Right renal cortex interstitium (tissue), 3 donors: ENCODE data around the gene NMNAT3. TPM values are rescaled to one million over a fixed set of nuclear protein-coding genes. Genes with fewer than 3 reads are reported as not detected.

Experiments used
- DNase-seq, 3 donors: peaks; one replicate each; pipeline ENCODE4 v3.0.0-alpha.2; 2013; ENCODE audit warnings: low read depth in 3 of 3, low spot score in 2 of 3
- polyA plus RNA-seq, 3 donors: library from polyadenylated mRNA; unstranded; fragments of 120-200 nt; gene quantifications; one replicate each; pipeline ENCODE4 v1.2.1, GENCODE V29; 2013; ENCODE audit not compliant: insufficient read length in 3 of 3

NMNAT3 gene
- polyA plus RNA-seq, 3 donors: 9.7 to 10.6 (median 9.9) TPM

DNA sequence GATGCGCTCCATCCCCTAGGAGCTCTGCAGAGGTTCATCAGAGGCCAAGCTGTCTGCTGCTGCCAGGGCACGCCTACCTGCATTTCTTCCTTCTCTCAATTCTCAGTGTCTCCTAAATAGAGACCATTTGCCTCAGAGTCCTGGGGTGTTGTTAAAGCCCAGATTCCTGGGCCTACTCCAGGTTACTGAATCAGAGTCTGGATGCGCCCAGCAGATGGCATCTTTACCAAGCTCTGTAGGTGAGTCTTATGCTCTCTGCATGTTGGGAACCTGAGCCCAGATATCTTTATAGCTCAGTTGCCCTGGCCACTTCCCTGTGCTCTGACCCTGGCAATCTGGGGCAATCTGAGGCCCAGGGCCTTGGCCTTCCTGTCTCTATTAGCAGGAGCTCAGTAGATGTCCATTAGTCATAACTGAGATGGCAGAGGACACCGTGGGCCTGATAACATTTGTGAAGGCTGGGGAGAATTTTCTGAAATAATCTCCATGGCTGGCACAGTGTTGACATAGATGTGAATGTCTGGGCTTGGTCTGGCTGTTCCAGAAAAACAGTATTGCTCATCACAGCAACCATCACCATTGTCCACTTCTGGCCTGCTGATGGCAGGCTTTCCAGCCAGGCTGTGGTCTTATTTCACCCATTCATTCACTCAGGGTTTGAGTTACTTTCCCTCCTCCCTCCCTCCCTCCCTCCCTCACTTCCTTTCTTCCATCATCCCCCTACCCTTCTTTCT lies 125.0 kb downstream of the NMNAT3 start:
- no peak for DNase-seq

DNA sequence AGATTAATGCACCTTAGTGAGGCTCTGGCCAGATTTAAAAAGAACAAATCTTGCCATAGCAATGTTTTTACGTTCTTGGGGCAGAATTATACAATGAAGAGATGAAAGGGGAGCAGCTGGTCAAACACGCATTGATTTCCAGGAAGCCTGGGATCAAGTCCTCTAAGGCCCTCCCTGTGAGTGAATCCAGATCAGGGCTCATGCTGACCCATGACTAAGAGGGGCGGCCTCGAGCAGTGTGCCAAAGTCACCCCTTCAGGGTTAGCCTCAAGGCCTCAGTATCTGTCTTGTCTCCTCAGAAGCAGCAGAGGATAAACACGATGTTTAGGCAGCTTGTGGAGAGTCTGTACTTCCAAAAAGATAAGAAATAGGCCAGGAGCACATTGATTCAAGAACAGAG lies 129.0 kb downstream of the NMNAT3 start:
- DNase-seq: no peak

DNA sequence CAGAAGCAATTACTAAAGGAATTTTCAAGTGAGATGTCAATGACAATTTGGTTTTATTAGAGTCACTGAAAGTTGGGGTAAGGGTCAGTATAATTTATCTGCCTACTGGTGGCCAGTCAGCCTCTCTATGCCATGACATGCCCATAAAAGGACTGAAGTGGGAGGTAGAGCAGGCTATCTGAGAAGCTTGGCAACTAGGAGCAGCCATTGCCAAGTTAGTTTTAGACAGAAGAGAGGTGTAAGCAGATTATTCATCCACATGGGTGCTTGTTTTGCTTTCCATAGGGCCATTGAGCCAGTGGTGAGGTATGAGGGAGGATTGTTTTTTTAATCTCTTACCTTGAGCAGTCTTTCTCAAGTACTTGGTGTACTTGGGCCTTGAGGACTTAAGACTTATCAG lies 130.1 kb downstream of the NMNAT3 start:
- DNase-seq: no peak

DNA sequence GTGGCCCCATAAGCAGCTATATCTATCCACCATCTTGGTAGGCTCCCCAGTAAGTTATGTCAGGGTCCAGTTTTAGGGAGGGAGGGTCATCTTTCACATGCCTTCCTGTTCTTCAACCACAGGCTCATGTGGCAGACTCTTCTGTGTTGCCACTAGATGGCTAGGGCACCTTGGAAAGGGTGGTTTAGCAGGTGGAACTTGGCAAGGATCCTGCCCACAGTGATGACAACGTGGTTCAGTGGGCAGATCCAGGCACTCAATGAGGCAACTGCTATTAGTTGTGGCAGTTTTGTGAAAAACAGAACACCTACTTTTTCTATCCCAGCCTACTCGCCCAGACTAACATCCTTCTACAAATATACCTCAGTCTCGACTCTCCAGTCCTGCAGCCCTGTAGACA lies 131.0 kb downstream of the NMNAT3 start:
- DNase-seq: no peak

DNA sequence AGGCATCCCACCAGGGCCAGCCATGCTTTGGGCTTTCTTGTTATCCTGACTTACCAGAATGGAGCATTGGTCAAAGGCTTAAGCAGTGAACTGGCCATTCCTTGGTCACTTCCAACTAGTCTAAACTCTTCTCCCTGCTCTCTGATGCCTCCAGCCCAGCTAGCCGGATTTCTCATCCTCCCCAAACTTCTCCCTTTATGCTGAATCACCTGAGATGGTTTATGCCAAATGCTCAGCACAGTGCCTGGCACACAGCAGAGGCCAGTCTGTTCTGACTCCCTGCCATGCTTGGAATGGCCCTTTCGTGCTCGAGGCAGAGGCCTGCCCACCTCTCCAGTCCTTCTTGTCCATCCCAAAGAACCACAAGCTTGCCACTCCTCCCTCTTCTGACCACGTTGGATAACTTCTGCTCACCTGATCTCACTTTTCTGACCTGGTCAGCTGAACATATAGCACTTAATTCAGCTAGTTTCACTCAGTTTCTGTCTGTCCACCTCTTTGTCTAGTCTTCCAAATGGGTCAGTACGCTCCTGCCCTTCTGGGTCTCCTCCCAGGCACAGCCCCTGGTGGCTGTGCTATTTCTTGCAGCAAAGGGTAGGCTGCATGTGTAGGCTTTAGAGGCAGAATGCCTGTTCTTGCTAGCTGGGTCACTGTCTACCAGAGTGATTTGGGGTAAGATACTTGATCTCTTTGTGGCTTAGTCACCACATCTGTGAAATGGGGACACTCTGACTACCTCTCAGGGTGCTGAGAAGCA lies 136.1 kb downstream of the NMNAT3 start:
- DNase-seq: no peak

DNA sequence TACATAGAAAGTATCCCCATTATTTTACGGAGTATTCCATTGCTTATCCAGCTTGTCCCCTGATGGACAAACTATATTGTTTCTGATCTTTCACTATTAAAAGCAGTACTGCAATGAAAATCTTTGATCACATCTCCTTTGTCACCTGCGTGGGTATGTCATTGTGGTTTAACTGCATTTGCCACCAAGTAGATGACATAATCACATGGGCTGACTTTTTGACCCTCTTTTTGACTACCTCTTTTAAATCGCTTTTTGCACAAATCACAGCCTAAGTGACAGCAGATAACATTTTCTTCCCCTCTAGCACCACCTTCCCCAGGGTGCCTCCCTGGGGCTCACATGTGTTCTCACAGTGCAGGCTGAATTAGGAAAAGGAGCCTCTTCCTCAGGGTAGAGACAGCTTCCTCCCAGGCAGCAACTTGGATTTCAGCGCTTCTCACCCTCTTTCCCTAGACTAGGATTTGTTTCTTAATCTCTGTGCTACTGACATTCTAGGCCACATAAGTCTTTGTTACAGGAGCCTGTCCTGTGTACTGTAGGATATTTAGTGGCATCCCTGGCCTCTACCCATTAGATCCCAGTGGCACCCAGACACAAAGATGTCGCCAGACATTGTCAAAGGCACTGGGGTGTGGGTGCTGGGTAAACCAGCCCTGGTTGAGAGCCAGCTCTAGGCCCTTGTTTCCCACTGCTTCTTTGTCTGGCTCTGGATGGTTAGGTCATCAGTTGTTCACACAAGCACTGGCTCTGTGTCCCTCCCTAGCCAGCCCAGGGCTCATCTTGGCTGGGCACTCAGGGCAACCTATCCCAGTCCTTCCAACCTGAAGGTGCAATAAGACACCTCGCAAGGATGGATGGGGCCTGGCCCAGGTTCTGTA lies 136.9 kb downstream of the NMNAT3 start:
- no peak for DNase-seq

DNA sequence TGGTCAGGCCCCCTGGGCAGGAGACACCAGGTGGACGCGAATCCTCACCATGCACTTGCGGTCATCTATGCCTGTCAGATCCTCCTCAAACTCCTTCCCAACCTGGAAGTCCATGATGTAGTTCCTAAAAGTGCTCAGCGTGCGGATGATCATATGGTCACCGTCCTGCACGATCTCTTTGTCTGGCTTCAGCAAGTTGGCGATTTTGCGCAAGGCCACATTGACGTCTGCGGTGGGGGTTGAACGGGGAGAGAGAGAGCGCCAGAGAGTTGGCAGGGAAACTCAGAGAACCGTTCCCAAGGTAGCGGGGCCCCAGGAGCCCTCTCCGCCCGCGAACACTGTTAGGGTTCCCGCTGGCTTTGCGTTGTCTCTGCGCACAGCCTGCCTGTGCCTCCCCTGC lies 139.0 kb downstream of the NMNAT3 start:
- no peak for DNase-seq

DNA sequence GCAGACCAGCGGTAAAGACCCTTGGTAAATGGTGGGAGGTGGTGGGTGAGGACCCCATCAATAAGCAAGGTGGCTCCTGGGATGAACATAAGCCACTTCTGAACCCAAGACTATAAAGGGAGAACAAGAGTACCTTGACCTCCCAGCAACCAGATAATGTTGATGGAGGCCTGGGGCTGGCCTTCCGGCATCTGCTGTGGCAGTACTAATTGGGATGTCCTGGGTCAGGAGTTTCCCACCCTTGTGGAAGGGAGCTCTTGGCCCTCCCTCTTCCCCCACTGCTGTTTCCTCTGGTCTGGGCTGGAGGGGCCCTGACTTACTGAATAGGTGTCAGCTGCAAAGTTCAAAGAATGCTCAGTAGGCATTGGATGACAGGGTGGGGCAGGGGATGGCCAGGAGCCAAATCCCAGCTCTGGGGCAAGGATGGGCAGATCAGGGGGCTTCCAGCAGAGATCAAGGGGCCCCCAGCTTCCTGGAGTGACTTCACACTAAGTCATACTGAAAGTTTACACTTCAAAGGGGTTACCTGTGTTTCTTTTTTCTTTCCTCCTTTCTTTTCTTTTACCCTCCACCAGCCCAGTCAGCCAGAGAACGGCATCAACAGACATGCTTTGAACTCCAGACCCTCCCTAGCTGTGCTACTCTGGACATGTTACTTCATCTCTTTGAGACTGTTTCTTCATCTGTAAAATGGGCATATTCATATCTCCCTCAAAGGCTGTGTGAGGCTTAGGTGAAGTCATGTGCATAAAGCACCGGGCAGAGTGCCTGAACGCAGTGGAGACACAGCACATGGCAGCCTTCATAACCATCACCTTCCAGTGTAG lies 139.8 kb downstream of the NMNAT3 start:
- no peak for DNase-seq

DNA sequence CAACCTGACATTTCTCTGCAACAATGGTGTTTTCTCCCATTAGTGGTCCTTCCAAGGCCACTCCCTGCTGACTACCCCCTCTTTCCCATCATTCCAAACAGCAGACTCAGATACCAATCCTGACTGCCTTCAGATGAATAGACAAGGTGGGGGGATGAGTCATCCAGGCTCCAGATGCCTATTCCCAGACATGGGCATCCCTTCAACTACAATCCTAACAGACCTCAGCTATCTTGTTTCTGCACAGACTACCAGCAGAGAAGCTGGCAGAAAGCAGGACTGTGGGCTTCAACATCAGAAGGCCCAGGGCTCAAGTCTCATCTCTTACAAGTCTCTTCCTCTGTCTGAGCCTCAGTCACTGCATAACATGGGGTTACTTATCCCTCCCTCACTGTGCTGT lies 140.4 kb downstream of the NMNAT3 start:
- no peak for DNase-seq

DNA sequence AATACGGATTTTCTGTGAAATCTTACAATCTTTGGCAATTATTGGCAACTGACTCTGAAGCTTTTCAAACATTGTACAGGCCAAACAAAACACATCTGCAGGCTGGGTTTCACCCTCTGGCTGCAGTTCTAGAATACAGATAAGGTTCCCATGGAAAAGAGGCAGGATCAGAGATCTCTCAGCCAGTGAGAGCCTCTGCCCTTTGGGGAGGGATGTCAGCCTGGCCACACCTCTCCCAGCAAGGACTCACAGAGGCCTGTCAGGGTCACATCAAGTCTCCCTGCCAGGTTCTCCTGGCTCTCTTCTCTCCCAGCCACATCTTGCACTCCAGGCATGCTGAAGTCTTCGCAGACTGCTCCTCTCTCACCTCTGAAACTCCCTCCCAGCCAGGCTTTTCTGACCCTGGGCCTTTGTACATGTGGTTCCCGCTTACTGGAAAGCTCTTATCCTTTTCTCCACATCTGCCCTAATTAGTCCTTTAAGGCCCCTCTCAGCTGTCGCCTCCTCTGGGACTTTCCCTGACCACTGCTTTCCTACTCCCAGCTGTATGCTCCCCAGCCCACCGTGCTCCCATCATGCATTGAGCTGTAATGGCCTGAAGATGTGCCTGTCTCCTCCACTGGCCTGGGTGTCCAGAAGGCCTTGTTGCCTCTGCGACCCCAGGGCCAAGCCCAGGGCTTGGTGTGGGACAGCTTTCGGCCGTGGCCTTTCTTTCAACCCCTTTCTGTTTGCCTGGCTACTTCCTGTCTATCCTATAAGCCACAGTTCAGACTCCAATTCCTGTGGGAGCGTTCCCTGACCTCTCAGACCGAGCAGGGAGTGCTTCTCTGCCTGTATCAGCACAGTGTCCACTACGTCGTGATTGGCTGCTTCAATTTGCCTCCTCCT lies 142.5 kb downstream of the NMNAT3 start:
- no peak for DNase-seq

DNA sequence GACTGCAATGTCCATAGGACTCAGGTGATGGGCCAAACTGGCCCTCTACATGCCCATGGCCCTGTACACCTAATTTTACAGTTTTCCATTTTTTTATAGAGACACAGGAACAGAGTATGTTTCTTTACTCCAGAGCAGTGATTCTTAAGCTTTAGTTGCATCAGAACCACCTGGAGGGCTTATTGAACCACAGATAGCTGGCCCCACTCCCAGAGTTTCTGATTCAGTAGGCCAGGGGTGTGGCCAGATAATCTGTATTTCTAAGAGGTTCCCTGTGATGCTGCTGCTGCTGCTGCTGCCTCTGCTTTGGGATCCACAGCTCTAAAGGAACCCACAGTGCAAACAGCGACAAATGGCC lies 143.3 kb downstream of the NMNAT3 start:
- DNase-seq: no peak

DNA sequence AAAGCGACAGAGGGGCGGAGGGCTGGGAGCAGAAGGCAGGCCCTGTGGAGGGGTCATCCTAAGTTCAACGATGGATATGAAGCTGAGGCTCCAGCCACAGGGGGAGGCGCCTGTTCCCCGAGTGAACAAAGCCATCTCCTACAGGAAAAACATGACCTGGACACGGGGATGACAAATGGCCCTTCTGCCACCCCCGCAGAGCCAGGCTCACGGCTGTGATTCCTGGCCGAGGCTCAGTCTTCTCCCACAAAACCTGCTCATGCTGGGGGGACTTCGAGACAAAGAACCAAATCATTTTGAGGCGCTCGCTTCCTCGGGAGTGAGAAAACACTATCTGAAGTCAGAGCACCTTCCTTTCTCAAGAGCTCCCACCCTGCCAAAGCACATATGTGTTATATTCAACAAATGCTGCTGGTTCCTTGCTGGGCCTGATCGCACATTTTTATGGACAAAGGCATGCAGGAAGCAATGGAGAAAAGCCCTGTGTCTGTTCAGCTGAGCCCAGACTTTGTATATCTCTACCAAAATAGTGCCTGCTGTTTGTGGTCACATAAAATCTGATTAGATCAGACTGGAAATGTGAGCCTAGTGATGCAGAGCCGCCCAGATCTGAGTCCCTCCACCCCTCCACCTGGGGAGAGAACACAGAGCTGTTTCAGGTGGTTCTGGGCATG lies 143.9 kb downstream of the NMNAT3 start:
- no peak for DNase-seq

DNA sequence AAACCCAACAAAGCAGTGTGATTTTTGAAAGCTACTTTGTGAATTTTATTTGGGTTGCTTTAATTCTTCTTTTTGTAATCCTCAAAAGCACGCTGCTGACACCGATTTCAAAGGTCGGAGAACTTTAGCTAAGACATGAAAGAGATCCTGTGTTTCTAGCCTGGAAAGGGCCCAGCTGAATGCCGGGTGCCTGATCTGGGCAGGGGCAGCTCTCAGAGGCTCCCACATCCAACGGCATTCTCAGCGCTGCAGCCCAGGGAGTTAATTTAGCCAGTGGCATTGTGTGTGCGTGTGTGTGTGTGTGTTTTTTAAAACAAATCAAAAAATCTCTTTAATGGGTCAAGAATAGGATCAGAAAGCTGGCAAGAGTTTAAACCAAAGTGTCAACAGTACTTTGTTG lies 144.8 kb downstream of the NMNAT3 start:
- DNase-seq: no peak

DNA sequence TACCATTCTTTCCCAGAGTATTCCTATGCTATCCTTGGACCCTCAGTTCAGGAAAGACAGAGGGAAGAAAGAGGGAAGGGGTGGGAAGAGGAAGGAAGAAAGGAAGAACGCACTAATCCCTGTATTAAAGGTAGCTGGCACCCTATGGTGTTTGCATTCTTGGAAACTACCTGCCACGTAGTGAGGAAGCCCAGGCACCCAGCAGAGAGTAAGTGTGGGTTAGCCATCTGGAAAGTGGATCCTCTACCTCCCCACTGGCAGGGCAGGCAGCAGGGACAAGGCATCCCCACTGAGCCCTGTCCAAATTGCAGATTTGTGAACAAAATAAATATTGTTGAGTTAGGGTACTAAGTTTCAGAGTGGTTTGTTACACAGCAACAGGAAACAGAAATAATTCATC lies 147.1 kb downstream of the NMNAT3 start:
- DNase-seq: no peak

DNA sequence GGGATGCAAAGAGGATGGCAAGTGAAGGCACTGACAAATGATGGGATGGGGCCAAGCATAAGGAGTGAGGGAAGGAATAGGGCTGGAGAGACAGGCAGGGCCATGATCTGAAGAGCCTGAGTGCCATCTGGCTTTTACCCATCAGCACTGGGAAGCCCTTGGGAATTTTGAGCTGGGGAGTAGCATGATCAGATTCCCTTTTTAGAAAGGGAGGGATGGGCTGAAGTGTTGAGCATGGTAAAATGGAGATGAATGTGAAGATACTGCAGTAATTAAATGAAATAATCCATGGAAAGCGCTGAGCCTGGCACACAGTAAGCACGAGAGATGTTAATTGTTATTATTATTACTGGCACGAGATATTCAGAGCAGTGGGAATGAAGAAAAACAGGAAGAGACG lies 148.1 kb downstream of the NMNAT3 start:
- DNase-seq: no peak

DNA sequence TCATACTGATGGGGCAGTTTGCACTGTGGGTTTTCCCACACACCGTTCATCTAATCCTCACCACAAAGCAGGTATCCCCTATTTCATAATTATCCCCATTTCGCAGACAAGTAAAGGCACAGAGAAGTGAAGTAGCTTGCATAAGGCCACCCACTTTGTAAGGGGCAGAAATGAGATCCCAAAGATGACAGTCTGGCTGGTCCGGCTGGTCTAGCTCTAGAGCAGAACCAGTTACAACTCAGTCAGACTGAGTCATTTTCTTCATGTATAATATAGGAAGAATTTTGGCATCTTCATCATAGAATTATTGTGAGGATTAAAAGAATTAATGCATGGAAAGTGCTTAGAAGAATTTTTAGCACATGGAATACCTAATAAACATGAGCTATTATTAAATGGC lies 148.8 kb downstream of the NMNAT3 start:
- no peak for DNase-seq

DNA sequence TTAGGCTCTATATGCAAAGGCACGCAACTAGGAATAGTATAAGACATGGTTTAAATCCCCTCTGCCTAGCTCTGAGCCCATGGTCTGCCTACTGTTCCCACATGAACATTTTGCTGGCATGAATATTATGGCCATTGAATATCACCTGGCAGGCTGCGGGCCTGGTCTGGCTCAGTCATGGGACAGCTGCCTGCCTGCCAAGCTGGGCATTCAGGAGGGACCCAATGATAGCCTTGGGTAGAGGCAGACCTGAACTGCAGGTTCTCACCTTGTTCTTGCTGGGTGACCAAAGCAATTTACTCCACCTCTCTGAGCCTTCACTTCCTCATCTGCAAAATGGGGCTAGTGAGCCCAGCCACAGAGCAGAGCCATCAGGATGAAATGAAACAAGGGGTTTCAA lies 149.5 kb downstream of the NMNAT3 start:
- DNase-seq: no peak

DNA sequence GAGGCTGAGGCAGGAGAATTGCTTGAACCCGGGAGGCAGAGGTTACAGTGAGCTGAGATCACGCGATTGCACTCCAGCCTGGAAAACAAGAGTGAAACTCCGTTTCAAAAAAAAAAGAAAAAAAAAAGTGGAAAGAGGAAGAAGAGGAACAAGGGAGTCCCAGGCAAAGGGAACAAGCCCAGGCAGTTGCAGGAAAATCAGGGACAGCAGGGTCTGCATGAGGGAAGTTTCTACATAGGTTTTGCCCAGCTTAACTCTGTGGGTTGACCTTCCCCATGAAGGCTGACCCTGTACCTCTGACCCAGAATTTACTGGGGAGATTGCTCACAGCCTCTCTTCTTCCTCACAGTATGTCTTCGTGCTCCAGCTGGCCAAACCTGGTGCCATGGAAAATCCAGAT lies 150.5 kb downstream of the NMNAT3 start:
- DNase-seq: no peak

DNA sequence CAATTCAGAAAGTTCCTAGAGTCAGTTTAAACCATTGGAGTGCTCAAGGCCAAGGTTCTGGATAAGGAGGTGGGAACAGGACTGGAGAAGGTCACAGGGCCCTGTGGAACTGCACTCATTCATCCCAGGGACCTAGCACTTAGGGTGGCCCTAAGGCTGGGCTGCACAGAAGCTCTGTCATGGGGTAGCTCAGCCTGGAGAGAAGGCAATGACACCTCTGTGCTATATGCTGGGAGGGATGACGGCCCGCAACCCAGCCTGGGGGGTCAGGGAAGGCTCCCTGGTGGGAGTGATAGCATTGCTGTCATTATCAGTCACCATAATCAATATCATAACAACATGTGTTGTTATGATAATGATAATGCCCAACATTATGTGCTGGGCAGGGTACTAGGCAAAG lies 151.6 kb downstream of the NMNAT3 start:
- no peak for DNase-seq
